Measurements from ENCODE around the gene ASB16. TPM values are rescaled to one million over a fixed set of nuclear protein-coding genes. Genes with fewer than 3 reads are reported as not detected.

The ASB16 gene
- total RNA-seq, 4 donors from 2014 or later, result 1.4 to 2.4 (median 1.7) TPM

DNA sequence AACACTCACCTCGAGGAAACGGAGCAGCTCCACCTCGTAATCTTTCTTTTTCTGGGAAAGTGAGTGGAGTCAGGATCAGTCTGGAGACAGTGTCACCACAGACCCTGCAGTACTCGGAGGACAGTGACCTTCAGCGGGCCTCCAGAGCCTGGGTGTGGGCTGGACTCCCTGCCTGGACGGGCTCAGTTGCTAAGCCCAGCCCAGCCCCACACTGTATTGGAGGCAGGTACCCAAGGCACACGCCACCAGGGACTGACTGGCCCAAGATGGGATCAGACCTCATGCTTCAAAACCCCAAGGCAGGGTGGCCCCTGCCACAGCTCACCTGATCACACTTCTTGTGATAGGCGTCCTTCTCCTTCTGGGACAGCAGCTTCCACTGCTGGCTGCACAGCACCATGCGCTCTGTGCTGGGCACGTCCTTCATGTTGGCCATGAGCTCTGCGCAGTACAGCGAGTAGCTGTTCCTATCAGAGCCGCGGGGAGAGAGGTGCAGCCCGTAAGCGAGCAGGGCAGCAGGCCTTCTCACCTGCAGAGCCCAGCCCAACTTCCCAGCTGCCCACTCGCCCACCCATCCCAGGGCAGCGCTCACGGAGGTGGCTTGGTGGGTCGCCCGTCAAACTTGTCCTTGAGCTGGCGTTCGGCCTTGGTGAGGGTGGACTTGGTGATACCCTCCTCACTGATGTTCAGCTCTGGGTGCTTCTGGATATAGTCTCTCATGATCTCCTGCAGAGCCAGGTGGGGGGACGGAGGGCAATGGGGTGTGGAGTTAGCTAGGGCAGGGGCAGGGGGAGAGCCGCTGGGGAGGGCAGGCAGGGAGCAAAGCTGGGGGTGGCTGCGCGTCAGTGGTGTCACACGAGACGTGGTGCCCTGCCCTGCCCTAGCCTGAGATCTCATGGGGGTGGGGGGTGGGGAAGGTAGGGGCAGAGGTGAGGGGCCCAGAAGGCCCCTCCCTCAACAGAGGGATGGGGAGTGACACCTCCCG is 41.1 kb downstream of the ASB16 start:
- no peaks in the 10 kb centered on the region for H3K27me3 ChIP-seq
- H3K27ac ChIP-seq, result no peak overlapping the region
- H3K4me1 ChIP-seq, result peaks cover 0 to 6% of the 10 kb centered on the region in 2 donors
- no peaks in the 10 kb centered on the region for H3K9me3 ChIP-seq
- peaks cover 76 to 85% of the 10 kb centered on the region in 2 donors for H3K36me3 ChIP-seq
- TF ChIP-seq, protein P1, sequence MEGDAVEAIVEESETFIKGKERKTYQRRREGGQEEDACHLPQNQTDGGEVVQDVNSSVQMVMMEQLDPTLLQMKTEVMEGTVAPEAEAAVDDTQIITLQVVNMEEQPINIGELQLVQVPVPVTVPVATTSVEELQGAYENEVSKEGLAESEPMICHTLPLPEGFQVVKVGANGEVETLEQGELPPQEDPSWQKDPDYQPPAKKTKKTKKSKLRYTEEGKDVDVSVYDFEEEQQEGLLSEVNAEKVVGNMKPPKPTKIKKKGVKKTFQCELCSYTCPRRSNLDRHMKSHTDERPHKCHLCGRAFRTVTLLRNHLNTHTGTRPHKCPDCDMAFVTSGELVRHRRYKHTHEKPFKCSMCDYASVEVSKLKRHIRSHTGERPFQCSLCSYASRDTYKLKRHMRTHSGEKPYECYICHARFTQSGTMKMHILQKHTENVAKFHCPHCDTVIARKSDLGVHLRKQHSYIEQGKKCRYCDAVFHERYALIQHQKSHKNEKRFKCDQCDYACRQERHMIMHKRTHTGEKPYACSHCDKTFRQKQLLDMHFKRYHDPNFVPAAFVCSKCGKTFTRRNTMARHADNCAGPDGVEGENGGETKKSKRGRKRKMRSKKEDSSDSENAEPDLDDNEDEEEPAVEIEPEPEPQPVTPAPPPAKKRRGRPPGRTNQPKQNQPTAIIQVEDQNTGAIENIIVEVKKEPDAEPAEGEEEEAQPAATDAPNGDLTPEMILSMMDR (IDR thresholded peaks at IDR 0.05), result no peak
- no peak for TF ChIP-seq POLR2A (IDR thresholded peaks at IDR 0.05)
- no peak overlapping the region for H3K4me3 ChIP-seq (replicated peaks in 1 of 3)
- intact Hi-C loops (cut with DNase I), result no loop called here
- DNase-seq, result no peak
- WGBS, 2 donors, result 93 to 97% methylated on average over 16 to 29 of the region's 30 CpGs

DNA sequence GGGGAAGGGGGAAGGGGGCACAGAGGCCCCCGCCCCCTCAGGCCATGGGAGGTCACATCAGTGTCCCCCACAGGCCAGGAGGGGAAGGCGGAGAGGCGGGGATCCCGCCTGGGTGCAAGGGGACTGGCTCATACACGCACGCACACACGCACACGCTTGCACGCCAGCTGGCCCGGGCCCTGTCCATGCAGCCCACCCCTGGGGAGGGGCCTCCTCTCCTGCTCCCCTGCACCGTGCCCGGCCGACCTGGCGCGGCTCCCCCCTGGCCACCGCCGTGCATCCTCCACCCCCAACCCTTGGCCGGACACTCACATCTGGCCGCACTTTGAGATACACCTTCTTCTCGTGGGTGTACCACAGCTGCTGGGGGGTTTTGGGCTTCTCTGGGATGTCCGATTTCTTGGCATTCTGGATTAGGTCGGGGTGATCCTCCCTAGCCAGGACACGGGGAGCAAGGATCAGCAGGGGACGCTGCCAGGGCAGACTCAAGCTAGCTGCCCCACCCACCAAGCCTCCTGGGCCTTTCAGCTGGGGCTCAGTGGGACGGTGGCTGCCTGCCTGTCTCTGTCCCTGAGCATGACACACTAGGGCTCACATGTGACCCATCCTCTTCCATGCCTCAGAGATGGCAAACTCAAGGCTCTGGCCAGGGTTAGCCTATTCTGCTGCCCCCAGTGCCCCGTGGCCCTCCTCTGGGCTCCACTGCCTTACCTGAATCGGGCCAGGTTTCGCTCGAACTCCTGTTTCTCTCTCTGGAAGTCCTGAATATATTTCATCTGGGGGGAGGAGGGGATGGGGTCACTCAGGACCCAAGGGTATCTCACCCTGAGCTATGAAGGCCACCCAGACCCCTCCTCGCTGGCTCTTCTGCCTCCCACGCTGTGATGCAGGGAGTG is 42.3 kb downstream of the ASB16 start:
- 82 to 88% methylated on average over 13 to 26 of the region's 31 CpGs for WGBS, 2 donors
- DNase-seq, result no peak
- intact Hi-C loops (cut with DNase I), result no loop called here
- Histone ChIP-seq H3K36me3 (peaks cover 67 to 73% of the 10 kb centered on the region in 2 donors), H3K4me1 (peaks cover 7 to 16% of the 10 kb centered on the region in 2 donors), H3K27ac (no peak overlapping the region), H3K9me3 (no peaks in the 10 kb centered on the region), H3K4me3 (replicated peaks in 1 of 3) (no peak overlapping the region), H3K27me3 (no peaks in the 10 kb centered on the region)
- TF ChIP-seq, protein P1 (IDR thresholded peaks at IDR 0.05), result no peak
- no peak for TF ChIP-seq POLR2A (IDR thresholded peaks at IDR 0.05)

DNA sequence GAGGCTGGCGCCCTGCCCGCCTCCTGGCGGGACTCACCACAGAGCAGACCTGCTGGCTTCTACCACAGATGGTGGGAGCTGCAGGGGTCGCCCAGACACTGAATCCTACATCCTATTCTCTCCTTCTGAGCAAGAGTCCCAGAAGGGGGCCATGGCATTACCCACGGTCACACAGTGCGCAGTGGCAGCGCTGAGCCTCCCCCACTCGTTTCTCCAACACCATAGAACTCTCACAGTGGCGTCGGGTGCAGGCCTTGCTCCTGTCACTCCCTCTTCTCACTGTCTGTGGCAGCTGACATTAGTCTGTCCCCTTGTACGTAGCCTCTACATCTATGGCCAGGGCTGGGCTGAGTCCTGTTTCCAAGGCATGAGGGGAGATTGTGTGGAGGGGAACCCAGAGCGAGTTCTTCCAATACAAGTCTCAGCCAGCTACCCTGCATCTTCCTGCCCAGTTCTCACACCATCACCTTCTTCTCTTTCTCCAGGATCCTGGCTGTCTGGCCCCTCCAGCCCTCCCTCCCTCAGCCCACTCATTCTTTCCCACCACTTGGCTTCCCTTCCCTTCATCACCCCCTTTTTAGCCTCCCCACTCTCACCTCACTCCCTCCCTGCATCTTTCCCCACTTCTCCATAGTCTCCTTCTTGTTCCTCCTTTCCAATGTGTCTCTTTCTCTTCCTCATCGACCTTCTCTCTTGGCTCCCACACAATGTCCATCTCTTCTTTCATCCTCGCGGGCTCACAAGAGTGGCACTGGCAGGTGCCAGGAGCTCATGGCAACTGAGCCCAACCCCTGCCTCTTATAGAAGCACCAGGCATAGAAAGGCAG is 43.1 kb downstream of the ASB16 start:
- Histone ChIP-seq H3K27ac (no peak overlapping the region), H3K9me3 (no peaks in the 10 kb centered on the region), H3K4me3 (replicated peaks in 1 of 3) (no peak overlapping the region), H3K36me3 (peaks cover 60 to 64% of the 10 kb centered on the region in 2 donors), H3K27me3 (no peaks in the 10 kb centered on the region), H3K4me1 (peaks cover 12 to 20% of the 10 kb centered on the region in 2 donors)
- intact Hi-C loops (cut with DNase I), result no loop called here
- no peak for DNase-seq
- WGBS, 2 donors, result 90% methylated on average over 11 to 15 of the region's 15 CpGs
- TF ChIP-seq, protein P1 (IDR thresholded peaks at IDR 0.05), result no peak
- TF ChIP-seq POLR2A (IDR thresholded peaks at IDR 0.05), result no peak

DNA sequence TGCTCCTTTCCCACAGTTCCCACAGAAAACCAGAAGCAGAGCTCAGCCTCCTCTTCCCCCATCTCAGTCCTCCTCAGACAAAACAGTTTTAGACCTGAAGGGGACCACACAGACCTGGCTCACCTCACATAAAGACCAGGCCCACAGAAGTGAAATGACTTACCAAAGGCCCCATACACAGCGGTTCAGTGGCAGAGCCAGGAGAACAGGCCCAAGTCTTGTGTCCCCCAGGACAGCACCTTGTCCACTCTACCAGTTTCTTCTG is 43.7 kb downstream of the ASB16 start:
- no peak overlapping the region for H3K4me3 ChIP-seq (replicated peaks in 1 of 3)
- intact Hi-C loops (cut with DNase I), result no loop called here
- H3K36me3 ChIP-seq, result peaks cover 55 to 59% of the 10 kb centered on the region in 2 donors
- TF ChIP-seq, protein P1 (IDR thresholded peaks at IDR 0.05), result no peak
- no peak for TF ChIP-seq POLR2A (IDR thresholded peaks at IDR 0.05)
- H3K4me1 ChIP-seq, result peaks cover 12 to 20% of the 10 kb centered on the region in 2 donors
- H3K27me3 ChIP-seq, result no peaks in the 10 kb centered on the region
- WGBS, 2 donors, result 92 to 100% methylated on average over 1 of the region's 1 CpG
- peak overlapping the region in 1 of 3 donors; percentile 22 for H3K27ac ChIP-seq
- no peaks in the 10 kb centered on the region for H3K9me3 ChIP-seq
- DNase-seq, result no peak

Measured in thyroid gland (tissue), 4 donors.